Hematopoietic multipotent progenitor cell (in vitro differentiated cells): ENCODE results near the gene CCDC63. TPM values are rescaled to one million over a fixed set of nuclear protein-coding genes. Genes with fewer than 3 reads are reported as not detected.
"Not testable (repeated sequence)": the region's sequence is repeated elsewhere in the genome, so short reads cannot be mapped to it uniquely, and the experiment has no call there.

Experiments used
- DNase-seq, 3 donors: peaks; one replicate each; pipeline ENCODE4 v3.0.0-alpha.2; 2011 to 2015; ENCODE audit warnings: low read depth in 2 of 3, low spot score in 2 of 3
- total RNA-seq: library from RNA; depleted of rRNA; stranded (reverse); fragments of >200 nt; gene quantifications from one replicate; pipeline ENCODE4 v1.2.3, GENCODE V29; 2012

CCDC63 gene
- total RNA-seq, 1 donor = not detected

DNA sequence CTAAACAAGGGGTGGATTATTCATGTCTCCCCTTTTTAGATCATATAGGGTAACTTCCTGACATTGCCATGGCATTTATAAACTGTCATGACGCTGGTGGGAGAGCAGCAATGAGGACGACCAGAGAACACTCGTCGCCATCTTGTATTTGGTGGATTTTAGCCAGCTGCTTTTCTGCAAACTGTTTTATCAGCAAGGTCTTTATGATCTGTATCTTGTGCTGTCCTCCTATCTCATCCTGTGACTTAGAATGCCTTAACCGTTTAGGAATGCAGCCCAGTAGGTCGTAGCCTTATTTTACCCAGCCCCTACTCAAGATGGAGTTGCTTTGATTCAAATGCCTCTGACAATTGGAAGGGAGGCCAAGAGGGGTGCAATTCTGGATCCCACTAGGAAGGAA lies 5.8 kb upstream of the CCDC63 start:
- DNase-seq = no peak

DNA sequence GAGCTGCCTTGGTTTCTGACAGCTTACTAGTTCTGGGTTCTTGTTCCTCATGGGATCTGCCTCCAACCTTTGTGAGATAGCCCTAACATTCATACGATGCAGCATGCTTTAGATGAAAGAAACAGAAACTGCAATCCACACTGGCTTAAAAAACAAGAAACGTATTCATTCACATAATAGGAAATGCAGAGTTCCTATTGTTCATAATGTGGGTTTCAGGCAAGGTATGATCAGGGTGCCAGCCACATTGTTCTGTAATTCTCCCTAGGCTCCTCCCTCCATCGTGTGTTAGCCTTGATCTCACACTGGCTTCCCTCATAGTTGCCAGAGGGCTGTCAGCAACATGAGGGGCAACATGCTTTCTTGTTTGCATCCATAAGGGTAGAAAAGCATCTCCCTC lies 2.7 kb upstream of the CCDC63 start:
- DNase-seq = no peak

DNA sequence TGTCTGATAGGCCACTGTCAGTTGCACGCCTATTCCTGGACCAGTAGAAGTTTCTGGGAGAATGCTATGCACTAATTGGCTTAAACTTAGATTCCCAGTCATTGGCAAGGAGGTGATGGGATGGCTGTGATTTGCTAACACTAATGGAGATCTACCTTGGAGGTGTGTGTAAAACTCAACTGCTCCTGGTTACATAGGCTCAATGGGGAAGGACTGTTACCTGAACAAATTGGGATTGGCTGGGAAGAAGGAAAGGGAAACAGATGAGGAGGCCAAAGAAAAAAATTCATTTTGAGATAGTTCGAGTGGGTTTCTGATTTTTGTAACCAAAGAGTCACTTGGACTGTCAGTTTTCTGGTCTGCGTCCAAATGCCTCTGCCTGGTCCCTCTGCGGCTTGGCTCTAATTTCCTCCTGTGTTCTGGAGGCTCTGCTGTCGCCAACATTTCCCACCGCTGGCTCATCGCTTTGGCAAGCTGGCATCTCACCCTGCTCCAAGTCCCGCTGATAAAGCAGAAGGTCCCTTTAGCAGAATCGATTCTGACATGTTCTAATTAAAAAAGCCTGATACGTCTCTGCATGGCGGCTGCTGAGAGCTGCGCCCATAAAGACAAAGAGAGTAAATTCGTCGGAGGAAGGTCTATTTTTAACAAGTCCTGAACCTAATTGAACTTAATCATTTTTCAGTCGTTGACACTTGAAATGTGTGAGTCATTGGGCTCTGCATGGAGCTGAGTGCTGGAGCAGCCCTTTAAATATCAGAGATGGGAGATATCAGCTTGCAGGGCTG lies 2.0 kb upstream of the CCDC63 start:
- no peak for DNase-seq

DNA sequence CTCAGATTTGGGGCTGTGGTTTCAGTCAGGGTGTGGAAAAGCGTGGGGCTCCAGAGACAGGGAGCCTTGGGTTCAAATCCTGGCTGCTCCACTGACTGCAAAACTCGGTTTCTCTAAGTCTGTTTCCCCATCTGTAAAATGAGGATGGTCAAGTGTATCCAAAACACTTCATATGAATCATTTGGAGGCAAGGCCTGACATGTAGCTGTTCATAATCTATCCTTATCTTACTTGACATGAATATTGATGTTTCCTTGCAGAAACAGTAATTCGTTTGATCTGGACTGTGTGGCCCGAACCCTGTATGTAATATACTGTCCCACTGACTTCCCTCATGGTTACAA lies 1.5 kb upstream of the CCDC63 start:
- DNase-seq = no peak

DNA sequence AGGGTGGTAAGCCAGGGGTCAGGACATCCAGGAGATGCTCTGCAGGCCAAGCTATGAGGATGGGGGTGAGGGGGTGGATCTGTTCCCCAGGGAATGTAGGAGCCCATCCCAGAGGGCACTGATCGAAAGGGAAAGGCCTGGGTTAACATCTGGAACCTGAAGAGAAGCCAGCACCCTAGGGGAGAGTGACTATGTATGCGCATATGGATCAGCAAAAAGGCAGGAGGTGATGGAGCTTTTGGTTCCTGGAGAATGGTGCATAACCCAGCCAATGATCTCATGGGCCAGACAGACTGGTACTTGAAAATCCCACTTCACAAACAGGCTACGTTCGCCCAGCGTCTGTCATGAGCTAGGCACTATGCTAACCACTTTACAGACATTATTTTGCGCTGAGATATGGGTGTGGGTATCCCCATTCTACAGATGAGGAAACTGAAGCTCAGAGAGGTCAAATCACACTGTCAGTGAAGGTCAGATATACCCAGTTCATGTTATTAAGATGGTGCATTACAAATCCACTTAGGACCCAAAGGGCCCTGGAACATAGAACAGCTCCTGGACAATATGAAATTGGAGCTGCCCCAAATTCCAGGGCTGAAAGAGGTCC lies 1.6 kb downstream of the CCDC63 start:
- DNase-seq = no peak

DNA sequence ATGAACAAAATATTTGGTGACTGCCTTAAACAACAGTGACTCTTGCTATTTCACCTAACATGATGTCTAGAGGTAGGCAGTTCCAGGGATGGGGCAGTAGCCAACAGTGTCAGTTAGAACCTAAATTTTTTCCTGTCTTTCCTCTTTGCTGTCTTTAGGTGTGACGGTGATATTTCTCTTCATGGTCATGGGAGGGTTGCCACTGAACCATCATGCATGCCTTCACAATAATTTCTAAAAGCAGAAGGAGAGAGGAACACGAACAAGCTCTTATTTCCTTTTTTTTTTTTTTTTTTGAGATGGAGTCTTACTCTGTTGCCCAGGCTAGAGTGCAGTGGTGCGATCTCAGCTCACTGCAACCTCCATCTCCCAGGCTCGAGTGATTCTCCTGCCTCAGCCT lies 2.4 kb downstream of the CCDC63 start:
- DNase-seq = no peak

DNA sequence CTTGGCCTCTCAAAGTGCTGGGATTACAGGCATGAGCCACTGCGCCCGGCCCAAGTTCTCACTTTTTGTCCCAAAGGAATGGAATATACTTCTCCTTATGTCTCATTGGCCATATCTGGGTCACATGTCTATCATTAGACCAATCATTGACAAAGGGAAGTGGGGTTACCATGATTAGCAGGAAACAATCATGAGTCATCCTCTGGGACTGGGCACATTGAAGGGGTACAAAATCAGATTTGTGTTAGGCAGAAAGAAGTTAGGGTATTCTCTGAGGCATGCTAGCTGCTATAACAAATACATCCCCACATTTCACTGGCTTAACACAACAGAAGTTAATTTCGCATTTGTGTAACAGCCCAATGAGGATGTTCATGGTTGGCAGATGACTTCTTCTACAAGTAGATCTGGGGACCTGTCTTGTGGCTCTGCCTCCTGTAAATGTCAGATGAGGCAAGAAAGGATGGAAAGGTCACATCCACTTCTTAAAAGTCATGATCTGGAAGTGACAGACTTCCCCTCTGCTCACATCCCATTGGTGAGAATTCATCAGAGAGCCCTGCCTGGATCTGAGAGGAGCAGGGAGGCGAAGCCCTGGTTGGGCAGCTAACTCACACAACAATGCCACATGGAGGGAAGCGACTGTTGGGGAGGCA lies 3.1 kb downstream of the CCDC63 start:
- DNase-seq = no peak

DNA sequence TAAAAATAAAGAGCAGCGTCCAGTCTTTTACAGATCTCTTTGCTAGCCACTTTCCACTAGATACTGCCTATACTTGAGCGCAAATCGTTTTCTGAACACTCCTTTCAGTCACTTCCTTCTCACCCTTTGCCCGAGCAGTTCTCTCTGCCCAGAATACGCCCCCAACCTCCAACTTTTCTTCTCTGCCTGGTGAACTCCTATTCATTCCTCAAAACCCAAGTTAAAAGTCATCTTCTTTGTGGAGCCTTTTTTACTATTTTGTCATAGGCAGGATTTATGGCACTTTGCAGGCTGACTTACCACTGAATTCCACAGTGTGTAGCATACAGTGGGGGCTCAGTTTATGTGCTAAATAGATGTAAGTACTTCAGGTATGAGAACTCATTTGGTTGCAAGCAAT lies 4.0 kb downstream of the CCDC63 start:
- no peak for DNase-seq

DNA sequence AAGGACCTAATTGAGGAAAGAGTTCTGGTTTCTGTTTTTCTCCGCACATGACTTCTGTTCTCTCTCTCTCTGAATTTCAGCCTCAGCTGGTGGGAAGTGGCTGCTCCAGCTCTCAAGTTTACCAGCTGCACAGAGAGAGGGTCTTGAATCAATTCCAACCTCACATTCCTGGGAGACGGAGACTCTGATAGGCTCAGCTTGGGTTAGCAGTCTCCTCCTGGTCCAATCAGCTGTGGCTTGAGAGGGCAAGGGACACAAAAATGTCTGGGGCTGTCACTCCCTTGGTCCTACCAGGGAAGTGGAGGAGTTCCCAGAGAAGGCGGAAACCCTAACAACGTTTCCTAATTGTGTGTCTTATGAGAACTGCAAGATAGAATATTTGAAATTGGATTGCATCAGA lies 7.0 kb downstream of the CCDC63 start:
- DNase-seq = no peak

DNA sequence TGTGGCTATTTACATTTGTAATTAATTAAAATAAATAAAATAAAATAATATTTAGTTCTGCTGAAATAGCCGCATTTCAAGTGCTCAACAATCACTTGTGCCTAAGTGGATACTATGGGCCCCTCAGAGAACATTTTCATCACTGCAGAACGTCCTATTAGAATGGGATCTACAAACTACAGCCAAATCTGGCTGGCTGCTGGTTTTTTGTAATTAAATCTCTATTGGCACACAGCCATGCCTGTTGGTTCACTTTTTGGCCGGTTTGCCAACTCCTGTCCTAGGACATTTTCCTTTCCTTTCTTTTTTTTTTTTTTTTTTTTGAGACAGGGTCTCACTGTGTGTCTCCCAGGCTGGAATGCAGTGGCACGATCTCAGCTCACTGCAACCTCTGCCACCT lies 9.8 kb downstream of the CCDC63 start:
- no peak for DNase-seq

DNA sequence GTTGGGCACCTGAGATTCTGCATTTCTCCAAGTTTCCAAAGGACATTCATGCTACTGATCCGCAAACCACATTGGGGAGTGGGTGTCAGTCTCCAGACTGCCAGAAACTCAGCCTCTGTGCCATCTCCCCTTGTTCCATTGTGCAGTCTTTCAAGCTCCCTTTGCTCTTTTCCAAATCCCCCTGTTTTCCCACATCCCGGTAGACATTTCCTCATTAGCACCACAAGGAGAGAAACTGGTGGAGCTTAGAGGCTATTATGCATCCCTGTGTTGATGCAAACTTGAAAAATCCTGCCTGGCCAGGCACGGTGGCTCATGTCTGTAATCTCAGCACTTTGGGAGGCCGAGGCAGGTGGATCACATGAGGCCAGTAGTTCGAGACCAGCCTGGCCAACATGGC lies 10.7 kb downstream of the CCDC63 start:
- no peak for DNase-seq

DNA sequence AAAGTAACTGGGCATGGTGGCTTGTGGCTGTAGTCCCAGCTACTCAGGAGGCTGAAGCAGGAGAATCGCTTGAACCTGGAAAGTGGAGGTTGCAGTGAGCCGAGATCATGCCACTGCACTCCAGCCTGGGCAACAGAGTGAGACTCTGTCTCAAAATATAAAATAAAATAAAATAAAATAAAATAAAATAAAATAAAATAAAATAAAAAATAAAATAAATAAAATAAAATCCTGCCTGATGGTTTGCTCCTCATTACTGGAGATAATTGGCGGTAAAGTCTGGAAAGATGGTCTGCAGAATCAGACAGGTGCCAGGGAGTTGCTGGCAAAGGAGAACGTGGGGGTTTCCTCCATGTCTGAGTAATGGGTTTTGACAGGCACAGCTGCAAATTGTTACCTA lies 11.2 kb downstream of the CCDC63 start:
- not testable (repeated sequence) for DNase-seq

DNA sequence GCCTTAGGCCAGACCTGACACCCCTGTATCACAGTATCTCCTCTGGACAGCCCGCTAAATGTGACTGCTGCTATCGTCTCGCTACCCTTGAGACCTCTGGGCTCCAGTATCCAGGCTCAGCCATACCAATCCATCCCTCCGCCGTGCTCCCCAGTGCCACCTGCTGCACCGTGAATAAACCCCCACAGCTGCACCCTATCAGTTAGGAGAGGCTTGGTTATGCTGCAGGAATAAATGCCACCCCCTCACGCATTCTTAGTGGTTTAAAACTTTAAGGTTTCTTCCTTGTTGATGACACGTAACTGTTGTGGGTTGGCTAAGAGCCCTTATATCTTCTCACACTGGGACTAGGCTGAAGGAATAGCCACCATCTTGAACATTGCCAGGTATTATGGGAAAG lies 12.1 kb downstream of the CCDC63 start:
- DNase-seq = peak in 1 of 3 donors; percentile 15

DNA sequence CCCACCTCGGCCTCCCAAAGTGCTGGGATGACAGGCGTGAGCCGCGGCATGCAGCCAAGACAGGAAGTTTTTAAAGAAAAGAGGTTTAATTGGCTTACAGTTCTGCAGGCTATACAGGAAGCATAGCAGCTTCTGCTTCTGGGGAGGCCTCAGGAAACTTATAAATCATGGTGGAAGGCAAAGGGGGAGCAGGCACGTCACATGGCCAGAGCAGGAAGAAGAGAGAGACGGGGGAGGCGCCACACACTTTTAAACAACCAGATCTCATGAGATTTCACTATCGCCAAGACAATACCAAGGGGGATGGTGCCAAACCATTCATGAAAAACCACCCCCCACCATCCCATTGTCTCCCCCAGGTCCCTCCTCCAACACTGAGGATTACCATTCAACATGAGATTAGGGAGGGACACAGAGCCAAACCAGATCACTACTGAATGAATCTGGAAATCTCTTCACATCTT lies 14.1 kb downstream of the CCDC63 start:
- peak in 2 of 3 donors; percentile 42 to 84 for DNase-seq

DNA sequence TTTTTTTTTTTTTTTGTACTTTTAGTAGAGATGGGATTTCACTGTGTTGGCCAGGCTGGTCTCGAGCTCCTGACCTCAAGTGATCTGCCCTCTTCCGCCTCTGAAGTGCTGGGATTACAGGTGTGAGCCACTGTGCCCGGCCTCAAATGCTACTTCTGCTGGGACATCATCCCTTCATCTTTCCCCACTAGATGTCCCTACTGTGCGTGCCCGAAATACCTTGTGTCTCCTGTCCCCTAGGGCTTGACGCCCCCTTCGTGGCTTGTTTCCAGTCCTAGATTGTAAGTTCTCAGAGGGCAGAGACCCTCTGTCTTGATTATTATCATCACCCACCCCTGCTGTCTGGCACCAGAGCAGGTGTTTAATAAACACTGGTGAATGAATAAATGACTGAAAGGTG lies 14.9 kb downstream of the CCDC63 start:
- no peak for DNase-seq

DNA sequence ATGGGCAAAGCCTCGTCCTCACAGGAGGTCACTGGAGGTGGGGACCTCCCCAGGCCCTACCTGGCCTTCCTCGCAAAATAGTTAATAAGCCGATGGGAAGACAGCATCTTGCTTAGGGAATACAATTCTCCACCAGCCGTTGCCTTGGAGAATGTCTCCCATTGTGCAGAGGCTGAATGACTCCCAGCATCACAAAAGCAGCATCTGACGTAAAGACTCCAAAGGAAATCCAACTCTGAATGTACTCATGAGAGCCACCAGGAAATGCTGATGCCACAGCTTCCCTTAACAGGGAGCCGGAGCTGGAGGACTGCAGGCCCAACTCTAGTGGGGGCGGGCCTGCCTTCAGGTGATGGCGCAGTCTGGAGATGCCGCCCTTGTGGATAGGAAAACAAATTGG lies 15.5 kb downstream of the CCDC63 start:
- no peak for DNase-seq

DNA sequence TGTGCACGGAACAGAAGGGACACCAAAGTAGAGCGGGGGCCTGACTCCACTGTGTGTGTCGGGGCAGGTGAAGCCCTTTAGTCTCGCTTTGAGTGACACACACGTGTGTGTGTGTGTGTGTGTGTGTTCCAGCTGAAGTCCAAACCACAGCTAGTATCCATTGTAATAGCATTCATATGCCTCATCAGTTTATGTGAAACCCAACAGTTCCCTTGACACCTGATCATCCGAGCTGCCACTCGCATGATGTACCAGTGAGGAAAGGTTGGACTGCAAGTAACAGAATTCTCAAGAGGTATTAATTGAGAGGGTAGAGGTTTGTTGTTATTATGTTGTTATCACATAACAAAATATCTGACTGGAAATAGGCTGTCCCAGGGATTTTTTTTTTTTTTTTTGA lies 16.4 kb downstream of the CCDC63 start:
- no peak for DNase-seq

DNA sequence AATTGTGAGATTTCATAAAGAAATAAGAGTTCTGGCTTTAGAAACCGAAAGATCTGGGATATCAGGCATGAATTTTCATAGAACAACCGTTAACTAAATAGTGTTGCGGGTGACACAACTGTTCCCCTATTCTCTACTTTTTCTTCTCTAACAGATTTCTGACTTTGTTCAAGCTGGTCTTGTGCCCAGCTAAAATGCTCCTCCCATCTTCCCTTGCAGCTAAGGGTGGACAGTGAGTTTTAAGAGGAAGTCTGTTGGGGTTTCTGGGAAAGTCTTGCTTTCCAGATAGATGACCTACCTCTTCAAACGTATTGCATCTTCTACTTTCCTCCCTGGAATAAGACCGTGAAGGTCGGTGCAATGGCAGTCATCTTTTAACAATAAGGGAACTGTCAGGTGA lies 18.7 kb downstream of the CCDC63 start:
- no peak for DNase-seq

DNA sequence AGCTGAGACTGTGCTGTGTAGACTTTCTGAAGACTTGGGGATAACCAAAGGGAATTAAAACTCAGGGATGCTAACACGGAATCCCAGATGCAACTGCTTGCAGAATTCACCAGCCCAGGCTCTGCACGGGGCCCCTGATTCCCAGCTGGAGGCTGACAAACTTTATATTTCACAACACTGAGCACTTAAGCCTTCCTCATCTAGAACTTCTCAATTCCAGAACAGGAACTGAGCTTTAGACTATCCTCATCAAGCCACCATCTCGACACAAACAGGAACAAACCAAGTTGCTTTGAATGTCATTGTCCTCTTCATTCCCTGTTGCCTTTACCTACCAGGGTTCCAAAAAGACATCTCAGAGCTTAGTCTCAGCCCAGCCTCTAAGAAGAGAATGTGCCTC lies 22.2 kb downstream of the CCDC63 start:
- DNase-seq = no peak

DNA sequence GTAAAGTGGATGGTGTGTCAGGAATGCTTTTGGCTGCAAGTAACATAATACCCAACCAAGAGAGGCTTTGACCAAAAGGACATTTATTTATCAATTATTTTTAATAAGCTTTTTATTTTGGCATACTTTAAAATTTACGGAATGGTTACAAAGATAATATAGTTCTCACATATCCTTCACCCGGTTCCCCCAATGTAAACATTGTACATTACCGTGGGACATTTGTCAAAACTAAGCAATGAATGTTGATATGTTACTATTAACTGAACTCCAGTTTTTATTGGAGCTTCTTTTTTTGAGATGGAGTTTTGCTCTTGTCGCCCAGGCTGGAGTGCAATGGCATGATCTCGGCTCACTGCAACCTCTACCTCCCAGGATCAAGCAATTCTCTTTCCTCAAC lies 23.0 kb downstream of the CCDC63 start:
- DNase-seq = no peak

DNA sequence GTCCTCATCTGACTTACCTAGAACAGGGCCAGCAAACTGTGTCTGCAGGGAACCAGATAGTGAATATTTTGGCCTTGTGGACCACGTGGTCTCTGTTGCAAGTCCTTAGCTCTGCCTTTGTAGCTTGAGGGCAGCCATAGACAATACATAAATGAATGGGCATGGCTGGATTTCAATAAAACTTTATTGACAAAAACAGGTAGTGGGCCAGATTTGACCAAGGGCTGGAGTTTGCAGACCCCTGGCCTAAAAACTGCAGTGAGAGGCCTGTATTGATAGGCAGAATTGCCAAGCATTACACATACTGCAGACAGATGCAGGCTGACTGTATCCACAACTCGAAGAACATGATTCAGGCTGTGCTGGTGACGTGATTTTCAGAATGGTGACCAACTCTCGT lies 25.3 kb downstream of the CCDC63 start:
- DNase-seq = no peak

DNA sequence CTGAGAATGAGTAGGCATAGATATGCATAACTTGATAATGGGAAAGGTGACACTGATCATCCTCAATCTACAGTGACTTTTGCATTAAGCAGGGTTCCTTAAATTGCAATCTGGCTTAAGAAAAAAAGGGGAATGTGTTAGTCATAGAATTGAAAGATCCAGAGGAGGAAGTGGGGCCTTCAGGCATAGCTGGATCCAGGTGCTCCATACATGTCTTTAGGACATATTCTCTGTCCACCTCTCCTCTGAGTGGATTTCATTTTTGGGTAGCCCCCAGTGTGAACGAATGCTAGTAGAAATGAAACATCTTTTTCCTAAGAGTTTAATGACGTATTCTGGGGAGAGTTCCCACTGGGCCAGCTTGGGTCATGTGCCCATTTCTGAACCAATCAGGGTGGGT lies 27.6 kb downstream of the CCDC63 start:
- DNase-seq = no peak
